GM04503 (cell line): Measurements from ENCODE around the gene ASB4.

Experiments used
- DNase-seq: peaks from one replicate; pipeline ENCODE4 v3.0.0-alpha.2; 2012; ENCODE audit warnings: low read depth

The ASB4 gene

GRCh38 chr7:95553939-95554338, 68.2 kb downstream of the ASB4 start:
- DNase-seq, result no peak

GRCh38 chr7:95556777-95557176, 71.0 kb downstream of the ASB4 start:
- no peak for DNase-seq

GRCh38 chr7:95558864-95559263, 73.1 kb downstream of the ASB4 start:
- no peak for DNase-seq

GRCh38 chr7:95560674-95561073, 74.9 kb downstream of the ASB4 start:
- no peak for DNase-seq

- DNase-seq, result no peak
Observed at GRCh38 chr7:95569720-95570119, 84.0 kb downstream of the ASB4 start.

GRCh38 chr7:95577137-95577536, 91.4 kb downstream of the ASB4 start:
- no peak for DNase-seq

GRCh38 chr7:95578299-95578855, 92.6 kb downstream of the ASB4 start:
- DNase-seq, result no peak

GRCh38 chr7:95579318-95579717, 93.6 kb downstream of the ASB4 start:
- no peak for DNase-seq

GRCh38 chr7:95581467-95581866, 95.7 kb downstream of the ASB4 start:
- DNase-seq, result no peak

- DNase-seq, result no peak
Observed at GRCh38 chr7:95582578-95583293, 97.0 kb downstream of the ASB4 start.

GRCh38 chr7:95583834-95584621, 98.3 kb downstream of the ASB4 start:
- DNase-seq, result no peak

- DNase-seq, result no peak
Observed at GRCh38 chr7:95584769-95585425, 99.2 kb downstream of the ASB4 start.

GRCh38 chr7:95585426-95585789, 99.7 kb downstream of the ASB4 start:
- no peak for DNase-seq

- DNase-seq, result no peak
Observed at GRCh38 chr7:95586951-95587301, 101.2 kb downstream of the ASB4 start.

GRCh38 chr7:95589031-95589430, 103.3 kb downstream of the ASB4 start:
- no peak for DNase-seq

GRCh38 chr7:95589766-95590165, 104.0 kb downstream of the ASB4 start:
- DNase-seq, result no peak
